HepG2 (cell line): Measurements from ENCODE around the gene MYADML2. TPM values are rescaled to one million over a fixed set of nuclear protein-coding genes. Genes with fewer than 3 reads are reported as not detected.
A peak's percentile ranks its signal among the peaks of the same experiment; 100 is the strongest.

ENCODE experiments used
- MATR3 ChIP-seq: sonication (generic); formaldehyde crosslinking; IDR thresholded peaks from 2 replicates; pipeline ENCODE4 v1.4.0; 2020; ENCODE audit warnings: missing genetic modification reagents
- PAX8 ChIP-seq: sonication (generic); formaldehyde crosslinking; IDR thresholded peaks from 2 replicates; pipeline ENCODE4 v1.8.0; 2022; ENCODE audit warnings: mild to moderate bottlenecking, missing genetic modification reagents, borderline replicate concordance
- PITX1 ChIP-seq: sonication (generic); formaldehyde crosslinking; IDR thresholded peaks from 2 replicates; pipeline ENCODE4 v1.5.1; 2020; ENCODE audit warnings: mild to moderate bottlenecking, missing genetic modification reagents
- ZC3H13 ChIP-seq: sonication (generic); formaldehyde crosslinking; IDR thresholded peaks from 2 replicates; pipeline ENCODE4 v1.8.1; 2023; ENCODE audit warnings: mild to moderate bottlenecking, missing genetic modification reagents, moderate library complexity
- ZNF441 ChIP-seq: sonication (generic); formaldehyde crosslinking; IDR thresholded peaks from 2 replicates; pipeline ENCODE4 v1.7.0; 2021; ENCODE audit warnings: missing genetic modification reagents, borderline replicate concordance
- ZNF563 ChIP-seq: sonication (generic); formaldehyde crosslinking; IDR thresholded peaks from 2 replicates; pipeline ENCODE4 v1.8.0; 2022; ENCODE audit warnings: mild to moderate bottlenecking, moderate library complexity, missing genetic modification reagents
- ZNF841 ChIP-seq: sonication (generic); formaldehyde crosslinking; IDR thresholded peaks from 2 replicates; pipeline ENCODE4 v1.8.1; 2023; ENCODE audit warnings: missing genetic modification reagents, borderline replicate concordance
- polyA plus RNA-seq, 8 experiments: library from polyadenylated mRNA; depleted of rRNA in 3 of 8; stranded (reverse) in 7 of 8; unstranded in 1 of 8; fragments of >200 nt; fragmentation: Illumina TruSeq in 4 of 8; extraction: Trizol in 4 of 8; gene quantifications; 2 replicates each; pipeline versions ENCODE4 v1.2.1 to v1.2.3, GENCODE V29; 2011 to 2016; ENCODE audit warnings: low read depth in 4 of 8, missing spikeins in 1 of 8, mixed read lengths in 1 of 8; ENCODE audit not compliant: insufficient read depth in 1 of 8
- total RNA-seq, 5 experiments: library from RNA; depleted of rRNA; stranded (reverse); fragments of >200 nt; fragmentation: Illumina TruSeq; extraction: Trizol; gene quantifications; 2 replicates each; pipeline ENCODE4 v1.2.3, GENCODE V29; 2016; ENCODE audit warnings: low read depth in 1 of 5
- TF ChIP-seq, protein P1 (sequence below): fragments of 450-650 bp; IDR thresholded peaks from 2 replicates; pipeline ENCODE4 v1.6.1; 2017; ENCODE audit warnings: mild to moderate bottlenecking
- TF ChIP-seq, protein P2 (sequence below): sonication (generic); formaldehyde crosslinking; IDR thresholded peaks from 2 replicates; pipeline ENCODE4 v1.5.0; 2020; ENCODE audit warnings: mild to moderate bottlenecking, missing genetic modification reagents, borderline replicate concordance
- TF ChIP-seq, protein P3 (sequence below): IDR thresholded peaks from 2 replicates; pipeline ENCODE4 v1.6.1; 2012; ENCODE audit warnings: low read length, improper control_type of control experiment
- TF ChIP-seq, protein P4 (sequence below): sonication (generic); formaldehyde crosslinking; IDR thresholded peaks from 2 replicates; pipeline ENCODE4 v1.5.0; 2020; ENCODE audit warnings: mild to moderate bottlenecking, low read depth, missing genetic modification reagents, borderline replicate concordance

The MYADML2 gene
- total and polyA plus RNA-seq, 2 of the 13 experiments (the other 11 are each of a cell fraction or from before 2014, with no cell fraction given) = not detected

DNA sequence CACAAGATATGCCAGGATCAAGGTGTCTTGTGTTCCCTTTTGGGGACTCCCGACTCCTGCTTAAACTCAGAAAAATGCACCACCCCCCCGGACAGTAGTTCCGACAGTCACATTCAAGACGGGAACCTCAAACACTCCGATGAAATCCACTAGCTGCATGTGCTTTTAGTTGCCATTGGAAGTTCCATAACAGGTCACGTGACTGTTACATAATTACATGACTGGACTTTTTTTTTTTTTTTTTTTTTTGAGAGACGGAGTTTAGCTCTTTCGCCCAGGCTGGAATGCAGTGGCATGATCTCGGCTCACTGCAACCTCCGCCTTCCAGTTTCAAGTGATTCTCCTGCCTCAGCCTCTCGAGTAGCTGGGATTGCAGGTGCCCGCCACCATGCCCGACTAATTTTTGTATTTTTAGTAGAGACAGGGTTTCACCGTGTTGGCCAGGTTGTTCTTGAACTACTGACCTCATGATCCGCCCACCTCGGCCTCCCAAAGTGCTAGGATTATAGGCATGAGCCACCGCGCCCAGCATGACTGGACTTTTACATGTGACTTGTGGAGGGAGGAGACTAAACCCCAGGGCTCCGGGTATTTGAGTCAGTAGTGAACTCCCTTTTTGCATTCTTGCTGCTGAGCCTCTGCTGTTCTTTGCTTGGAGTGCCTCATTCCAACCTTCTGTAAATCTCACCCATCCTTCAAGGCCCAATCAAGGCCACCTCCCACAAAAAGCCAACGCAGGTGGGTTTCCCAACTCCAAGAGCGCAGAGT, 30.6 kb downstream of the MYADML2 start (continued):
- TF ChIP-seq, protein P1, sequence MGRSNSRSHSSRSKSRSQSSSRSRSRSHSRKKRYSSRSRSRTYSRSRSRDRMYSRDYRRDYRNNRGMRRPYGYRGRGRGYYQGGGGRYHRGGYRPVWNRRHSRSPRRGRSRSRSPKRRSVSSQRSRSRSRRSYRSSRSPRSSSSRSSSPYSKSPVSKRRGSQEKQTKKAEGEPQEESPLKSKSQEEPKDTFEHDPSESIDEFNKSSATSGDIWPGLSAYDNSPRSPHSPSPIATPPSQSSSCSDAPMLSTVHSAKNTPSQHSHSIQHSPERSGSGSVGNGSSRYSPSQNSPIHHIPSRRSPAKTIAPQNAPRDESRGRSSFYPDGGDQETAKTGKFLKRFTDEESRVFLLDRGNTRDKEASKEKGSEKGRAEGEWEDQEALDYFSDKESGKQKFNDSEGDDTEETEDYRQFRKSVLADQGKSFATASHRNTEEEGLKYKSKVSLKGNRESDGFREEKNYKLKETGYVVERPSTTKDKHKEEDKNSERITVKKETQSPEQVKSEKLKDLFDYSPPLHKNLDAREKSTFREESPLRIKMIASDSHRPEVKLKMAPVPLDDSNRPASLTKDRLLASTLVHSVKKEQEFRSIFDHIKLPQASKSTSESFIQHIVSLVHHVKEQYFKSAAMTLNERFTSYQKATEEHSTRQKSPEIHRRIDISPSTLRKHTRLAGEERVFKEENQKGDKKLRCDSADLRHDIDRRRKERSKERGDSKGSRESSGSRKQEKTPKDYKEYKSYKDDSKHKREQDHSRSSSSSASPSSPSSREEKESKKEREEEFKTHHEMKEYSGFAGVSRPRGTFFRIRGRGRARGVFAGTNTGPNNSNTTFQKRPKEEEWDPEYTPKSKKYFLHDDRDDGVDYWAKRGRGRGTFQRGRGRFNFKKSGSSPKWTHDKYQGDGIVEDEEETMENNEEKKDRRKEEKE = no peak
- TF ChIP-seq, protein P2, sequence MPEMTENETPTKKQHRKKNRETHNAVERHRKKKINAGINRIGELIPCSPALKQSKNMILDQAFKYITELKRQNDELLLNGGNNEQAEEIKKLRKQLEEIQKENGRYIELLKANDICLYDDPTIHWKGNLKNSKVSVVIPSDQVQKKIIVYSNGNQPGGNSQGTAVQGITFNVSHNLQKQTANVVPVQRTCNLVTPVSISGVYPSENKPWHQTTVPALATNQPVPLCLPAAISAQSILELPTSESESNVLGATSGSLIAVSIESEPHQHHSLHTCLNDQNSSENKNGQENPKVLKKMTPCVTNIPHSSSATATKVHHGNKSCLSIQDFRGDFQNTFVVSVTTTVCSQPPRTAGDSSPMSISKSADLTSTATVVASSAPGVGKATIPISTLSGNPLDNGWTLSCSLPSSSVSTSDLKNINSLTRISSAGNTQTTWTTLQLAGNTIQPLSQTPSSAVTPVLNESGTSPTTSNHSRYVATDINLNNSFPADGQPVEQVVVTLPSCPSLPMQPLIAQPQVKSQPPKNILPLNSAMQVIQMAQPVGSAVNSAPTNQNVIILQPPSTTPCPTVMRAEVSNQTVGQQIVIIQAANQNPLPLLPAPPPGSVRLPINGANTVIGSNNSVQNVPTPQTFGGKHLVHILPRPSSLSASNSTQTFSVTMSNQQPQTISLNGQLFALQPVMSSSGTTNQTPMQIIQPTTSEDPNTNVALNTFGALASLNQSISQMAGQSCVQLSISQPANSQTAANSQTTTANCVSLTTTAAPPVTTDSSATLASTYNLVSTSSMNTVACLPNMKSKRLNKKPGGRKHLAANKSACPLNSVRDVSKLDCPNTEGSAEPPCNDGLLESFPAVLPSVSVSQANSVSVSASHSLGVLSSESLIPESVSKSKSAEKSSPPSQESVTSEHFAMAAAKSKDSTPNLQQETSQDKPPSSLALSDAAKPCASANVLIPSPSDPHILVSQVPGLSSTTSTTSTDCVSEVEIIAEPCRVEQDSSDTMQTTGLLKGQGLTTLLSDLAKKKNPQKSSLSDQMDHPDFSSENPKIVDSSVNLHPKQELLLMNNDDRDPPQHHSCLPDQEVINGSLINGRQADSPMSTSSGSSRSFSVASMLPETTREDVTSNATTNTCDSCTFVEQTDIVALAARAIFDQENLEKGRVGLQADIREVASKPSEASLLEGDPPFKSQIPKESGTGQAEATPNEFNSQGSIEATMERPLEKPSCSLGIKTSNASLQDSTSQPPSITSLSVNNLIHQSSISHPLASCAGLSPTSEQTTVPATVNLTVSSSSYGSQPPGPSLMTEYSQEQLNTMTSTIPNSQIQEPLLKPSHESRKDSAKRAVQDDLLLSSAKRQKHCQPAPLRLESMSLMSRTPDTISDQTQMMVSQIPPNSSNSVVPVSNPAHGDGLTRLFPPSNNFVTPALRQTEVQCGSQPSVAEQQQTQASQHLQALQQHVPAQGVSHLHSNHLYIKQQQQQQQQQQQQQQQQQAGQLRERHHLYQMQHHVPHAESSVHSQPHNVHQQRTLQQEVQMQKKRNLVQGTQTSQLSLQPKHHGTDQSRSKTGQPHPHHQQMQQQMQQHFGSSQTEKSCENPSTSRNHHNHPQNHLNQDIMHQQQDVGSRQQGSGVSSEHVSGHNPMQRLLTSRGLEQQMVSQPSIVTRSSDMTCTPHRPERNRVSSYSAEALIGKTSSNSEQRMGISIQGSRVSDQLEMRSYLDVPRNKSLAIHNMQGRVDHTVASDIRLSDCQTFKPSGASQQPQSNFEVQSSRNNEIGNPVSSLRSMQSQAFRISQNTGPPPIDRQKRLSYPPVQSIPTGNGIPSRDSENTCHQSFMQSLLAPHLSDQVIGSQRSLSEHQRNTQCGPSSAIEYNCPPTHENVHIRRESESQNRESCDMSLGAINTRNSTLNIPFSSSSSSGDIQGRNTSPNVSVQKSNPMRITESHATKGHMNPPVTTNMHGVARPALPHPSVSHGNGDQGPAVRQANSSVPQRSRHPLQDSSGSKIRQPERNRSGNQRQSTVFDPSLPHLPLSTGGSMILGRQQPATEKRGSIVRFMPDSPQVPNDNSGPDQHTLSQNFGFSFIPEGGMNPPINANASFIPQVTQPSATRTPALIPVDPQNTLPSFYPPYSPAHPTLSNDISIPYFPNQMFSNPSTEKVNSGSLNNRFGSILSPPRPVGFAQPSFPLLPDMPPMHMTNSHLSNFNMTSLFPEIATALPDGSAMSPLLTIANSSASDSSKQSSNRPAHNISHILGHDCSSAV (CRISPR knock-in tag) = no peak
- TF ChIP-seq ZC3H13 (CRISPR knock-in tag) (no peak), ZNF841 (CRISPR knock-in tag) (no peak), PAX8 (CRISPR knock-in tag) (no peak), ZNF563 (CRISPR knock-in tag) (no peak), PITX1 (CRISPR knock-in tag) (0 out of 2 replicates have a peak, but pooled peaks have one; percentile 30), MATR3 (CRISPR knock-in tag) (no peak), ZNF441 (peak; percentile 93)
- TF ChIP-seq, protein P3, sequence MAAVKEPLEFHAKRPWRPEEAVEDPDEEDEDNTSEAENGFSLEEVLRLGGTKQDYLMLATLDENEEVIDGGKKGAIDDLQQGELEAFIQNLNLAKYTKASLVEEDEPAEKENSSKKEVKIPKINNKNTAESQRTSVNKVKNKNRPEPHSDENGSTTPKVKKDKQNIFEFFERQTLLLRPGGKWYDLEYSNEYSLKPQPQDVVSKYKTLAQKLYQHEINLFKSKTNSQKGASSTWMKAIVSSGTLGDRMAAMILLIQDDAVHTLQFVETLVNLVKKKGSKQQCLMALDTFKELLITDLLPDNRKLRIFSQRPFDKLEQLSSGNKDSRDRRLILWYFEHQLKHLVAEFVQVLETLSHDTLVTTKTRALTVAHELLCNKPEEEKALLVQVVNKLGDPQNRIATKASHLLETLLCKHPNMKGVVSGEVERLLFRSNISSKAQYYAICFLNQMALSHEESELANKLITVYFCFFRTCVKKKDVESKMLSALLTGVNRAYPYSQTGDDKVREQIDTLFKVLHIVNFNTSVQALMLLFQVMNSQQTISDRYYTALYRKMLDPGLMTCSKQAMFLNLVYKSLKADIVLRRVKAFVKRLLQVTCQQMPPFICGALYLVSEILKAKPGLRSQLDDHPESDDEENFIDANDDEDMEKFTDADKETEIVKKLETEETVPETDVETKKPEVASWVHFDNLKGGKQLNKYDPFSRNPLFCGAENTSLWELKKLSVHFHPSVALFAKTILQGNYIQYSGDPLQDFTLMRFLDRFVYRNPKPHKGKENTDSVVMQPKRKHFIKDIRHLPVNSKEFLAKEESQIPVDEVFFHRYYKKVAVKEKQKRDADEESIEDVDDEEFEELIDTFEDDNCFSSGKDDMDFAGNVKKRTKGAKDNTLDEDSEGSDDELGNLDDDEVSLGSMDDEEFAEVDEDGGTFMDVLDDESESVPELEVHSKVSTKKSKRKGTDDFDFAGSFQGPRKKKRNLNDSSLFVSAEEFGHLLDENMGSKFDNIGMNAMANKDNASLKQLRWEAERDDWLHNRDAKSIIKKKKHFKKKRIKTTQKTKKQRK = no peak
- TF ChIP-seq, protein P4, sequence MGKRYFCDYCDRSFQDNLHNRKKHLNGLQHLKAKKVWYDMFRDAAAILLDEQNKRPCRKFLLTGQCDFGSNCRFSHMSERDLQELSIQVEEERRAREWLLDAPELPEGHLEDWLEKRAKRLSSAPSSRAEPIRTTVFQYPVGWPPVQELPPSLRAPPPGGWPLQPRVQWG (CRISPR knock-in tag) = no peak
